NCI-H2107 treated with DMSO at 0.1 percent for 48 hours (cell line): ENCODE results near the gene PTK6.
A peak's percentile ranks its signal among the peaks of the same experiment; 100 is the strongest.
"Not testable (repeated sequence)": the region's sequence is repeated elsewhere in the genome, so short reads cannot be mapped to it uniquely, and the experiment has no call there.

ENCODE experiments used
- DNase-seq: peaks from one replicate; lab custom pipeline; 2025; ENCODE audit not compliant: unreplicated experiment; lab: John Stamatoyannopoulos, UW

The PTK6 gene

GRCh38 chr20:63536997-63537524, at the start of gene PTK6:
PTK6 (minus strand) TSS chr20:63537376; CDS start chr20:63537314, 62 bp downstream.
- DNase-seq = no peak

GRCh38 chr20:63586797-63587196, 49.6 kb upstream of the PTK6 start:
- no peak for DNase-seq

- DNase-seq = no peak
These were observed 48.7 kb upstream of the PTK6 start for GRCh38 chr20:63585616-63586565.

- no peak for DNase-seq
These were observed 45.3 kb upstream of the PTK6 start for GRCh38 chr20:63582382-63583063.

- peak; percentile 60 for DNase-seq
These were observed 43.8 kb upstream of the PTK6 start for GRCh38 chr20:63580796-63581461.

- no peak for DNase-seq
These were observed 42.0 kb upstream of the PTK6 start for GRCh38 chr20:63579017-63579694.

- DNase-seq = no peak
These were observed 41.2 kb upstream of the PTK6 start for GRCh38 chr20:63578224-63579016.

- DNase-seq = no peak
These were observed 40.2 kb upstream of the PTK6 start for GRCh38 chr20:63577317-63577894.

GRCh38 chr20:63576311-63576710, 39.1 kb upstream of the PTK6 start:
- DNase-seq = no peak

- DNase-seq = no peak
These were observed 37.9 kb upstream of the PTK6 start for GRCh38 chr20:63574829-63575743.

GRCh38 chr20:63574156-63574828, 37.1 kb upstream of the PTK6 start, which contains the start of gene HELZ2:
HELZ2 (minus strand) TSS chr20:63574239; CDS start chr20:63572385, 1,854 bp downstream.
- peak; percentile 25 for DNase-seq

GRCh38 chr20:63573647-63574131, 36.5 kb upstream of the PTK6 start:
- no peak for DNase-seq

GRCh38 chr20:63572788-63573646, 35.8 kb upstream of the PTK6 start:
- no peak for DNase-seq

- DNase-seq = no peak
These were observed 35.1 kb upstream of the PTK6 start for GRCh38 chr20:63572071-63572787.

- not testable (repeated sequence) for DNase-seq
These were observed 33.9 kb upstream of the PTK6 start for GRCh38 chr20:63571087-63571478.
